H1 (cell line): ENCODE measurements around the gene MEIOB. TPM values are rescaled to one million over a fixed set of nuclear protein-coding genes. Genes with fewer than 3 reads are reported as not detected.

ENCODE experiments used
- CTCF ChIA-PET: fragments of 300-600 bp; sonication (Branson Sonifier 250); formaldehyde crosslinking; loops from one replicate; lab custom pipeline; 2021; ENCODE audit not compliant: partially characterized antibody; lab: Charles Lee
- POLR2A ChIA-PET: fragments of 300-600 bp; sonication (Branson Sonifier 250); formaldehyde crosslinking; loops from one replicate; lab custom pipeline; 2021; ENCODE audit warnings: inconsistent platforms; ENCODE audit not compliant: partially characterized antibody; lab: Charles Lee
- DNase-seq, 2 experiments: peaks; one replicate each; pipeline versions ENCODE4 v3.0.0 to v3.0.0-alpha.2; 2010 to 2022; ENCODE audit warnings: low spot score in 2 of 2, low read depth in 1 of 2, mixed read lengths in 1 of 2
- FAIRE-seq: peaks from 2 replicates; lab custom pipeline; 2011; peaks lifted over from hg19 to GRCh38; lab: Jason Lieb, UNC
- H2AFZ ChIP-seq: 2 replicates; pipeline ENCODE4 v1.8.1; 2012; ENCODE audit warnings: low read length, inconsistent platforms
- H2AK5ac ChIP-seq: 2 replicates; pipeline ENCODE4 v1.6.1; 2013; ENCODE audit warnings: low read depth, low read length
- H2BK120ac ChIP-seq: replicated peaks from 2 replicates; pipeline ENCODE3; 2013; ENCODE audit warnings: low read depth, low read length, inconsistent platforms
- H2BK12ac ChIP-seq: 2 replicates; pipeline ENCODE4 v1.6.1; 2013; ENCODE audit warnings: low read depth, low read length
- H2BK15ac ChIP-seq: 2 replicates; pipeline ENCODE4 v1.6.1; 2013; ENCODE audit warnings: low read length
- H2BK20ac ChIP-seq: 2 replicates; pipeline ENCODE4 v1.6.1; 2013; ENCODE audit warnings: low read length
- H2BK5ac ChIP-seq: 2 replicates; pipeline ENCODE4 v1.6.1; 2013; ENCODE audit warnings: low read depth, low read length
- H3K14ac ChIP-seq: 2 replicates; pipeline ENCODE4 v1.6.1; 2013; ENCODE audit warnings: inconsistent platforms; ENCODE audit not compliant: insufficient read length
- H3K18ac ChIP-seq: 2 replicates; pipeline ENCODE4 v1.6.1; 2013; ENCODE audit warnings: low read length; ENCODE audit errors: extremely low read depth
- H3K23ac ChIP-seq: 2 replicates; pipeline ENCODE4 v1.6.1; 2013; ENCODE audit warnings: inconsistent platforms; ENCODE audit not compliant: insufficient read length
- H3K23me2 ChIP-seq: 2 replicates; pipeline ENCODE4 v1.6.1; 2013; ENCODE audit warnings: low read depth, low read length
- H3K27ac ChIP-seq: 2 replicates; pipeline ENCODE4 v1.6.1; 2011; ENCODE audit warnings: low read depth, low read length, inconsistent platforms
- H3K27me3 ChIP-seq, 4 experiments: replicated peaks in 1 of 4; 1 replicate in 1 of 4; 2 replicates in 3 of 4; pipeline versions ENCODE4 v1.6.1 to v1.8.1; 2011 to 2013; ENCODE audit warnings: low read length in 3 of 4, mild to moderate bottlenecking in 3 of 4, inconsistent platforms in 2 of 4, mixed read lengths in 2 of 4, moderate library complexity in 1 of 4; ENCODE audit not compliant: control insufficient read depth in 3 of 4, insufficient read depth in 3 of 4; ENCODE audit errors: extremely low read depth in 1 of 4
- H3K36me3 ChIP-seq, 4 experiments: 2 replicates each; pipeline versions ENCODE4 v1.6.1 to v1.8.1; 2011 to 2013; ENCODE audit warnings: mild to moderate bottlenecking in 4 of 4, low read length in 3 of 4, moderate library complexity in 2 of 4, control low read depth in 1 of 4, inconsistent platforms in 1 of 4; ENCODE audit not compliant: insufficient read depth in 4 of 4, control insufficient read depth in 2 of 4
- H3K4ac ChIP-seq: replicated peaks from 2 replicates; pipeline ENCODE3; 2013; ENCODE audit warnings: low read length, low read depth, mixed read lengths, inconsistent platforms; ENCODE audit not compliant: insufficient read length
- H3K4me1 ChIP-seq, 4 experiments: replicated peaks in 1 of 4; 1 replicate in 1 of 4; 2 replicates in 3 of 4; pipeline versions ENCODE4 v1.6.1 to v1.8.1; 2011 to 2013; ENCODE audit warnings: low read length in 3 of 4, inconsistent platforms in 2 of 4, mixed read lengths in 1 of 4; ENCODE audit not compliant: insufficient read depth in 4 of 4, control insufficient read depth in 3 of 4
- H3K4me2 ChIP-seq, 2 experiments: 2 replicates each; pipeline versions ENCODE4 v1.6.1 to v1.8.1; 2011 to 2013; ENCODE audit warnings: low read depth in 2 of 2, low read length in 2 of 2, control low read depth in 1 of 2, inconsistent platforms in 1 of 2, mild to moderate bottlenecking in 1 of 2; ENCODE audit not compliant: insufficient read depth in 1 of 2
- H3K4me3 ChIP-seq, 4 experiments: fragments of 200-600, 300-600 bp in 1 of 4; sonication (generic), shearing (Covaris generic), sonication (Bioruptor Twin) in 1 of 4; 2 replicates each; pipeline versions ENCODE4 v1.5.1 to v1.8.1; 2011 to 2016; ENCODE audit warnings: low read length in 4 of 4, low read depth in 3 of 4, control low read depth in 2 of 4, inconsistent platforms in 2 of 4, mild to moderate bottlenecking in 2 of 4, mixed read lengths in 1 of 4, moderate library complexity in 1 of 4; ENCODE audit not compliant: insufficient read depth in 2 of 4; ENCODE audit errors: extremely low read depth in 1 of 4
- H3K56ac ChIP-seq: replicated peaks from 2 replicates; pipeline ENCODE3; 2013; ENCODE audit warnings: low read depth, mild to moderate bottlenecking, mixed read lengths, low read length, inconsistent platforms; ENCODE audit not compliant: insufficient read length
- H3K79me1 ChIP-seq: 2 replicates; pipeline ENCODE4 v1.6.1; 2013; ENCODE audit warnings: low read depth, low read length, control low read depth
- H3K79me2 ChIP-seq, 2 experiments: 2 replicates each; pipeline versions ENCODE4 v1.6.1 to v1.8.1; 2012 to 2013; ENCODE audit warnings: low read length in 2 of 2, mild to moderate bottlenecking in 2 of 2, inconsistent platforms in 1 of 2; ENCODE audit not compliant: insufficient read depth in 2 of 2, control insufficient read depth in 1 of 2
- H3K9ac ChIP-seq, 4 experiments: replicated peaks in 1 of 4; 1 replicate in 1 of 4; 2 replicates in 3 of 4; pipeline versions ENCODE4 v1.6.1 to v1.8.1; 2011 to 2013; ENCODE audit warnings: low read depth in 3 of 4, low read length in 3 of 4, control low read depth in 2 of 4, mild to moderate bottlenecking in 2 of 4, moderate library complexity in 2 of 4, inconsistent platforms in 1 of 4; ENCODE audit errors: extremely low read depth in 1 of 4
- H3K9me3 ChIP-seq, 2 experiments: 2 replicates each; pipeline versions ENCODE4 v1.6.1 to v1.8.1; 2012 to 2013; ENCODE audit warnings: mild to moderate bottlenecking in 2 of 2, moderate library complexity in 2 of 2, control low read depth in 1 of 2, inconsistent platforms in 1 of 2, low read depth in 1 of 2, low read length in 1 of 2, mixed read lengths in 1 of 2; ENCODE audit not compliant: insufficient read depth in 2 of 2
- H4K20me1 ChIP-seq, 2 experiments: replicated peaks in 1 of 2; 2 replicates each; pipeline versions ENCODE3 to v1.8.1; 2011 to 2013; ENCODE audit warnings: inconsistent platforms in 2 of 2, low read length in 2 of 2, mild to moderate bottlenecking in 1 of 2; ENCODE audit not compliant: insufficient read depth in 2 of 2, control insufficient read depth in 1 of 2
- H4K5ac ChIP-seq: 2 replicates; pipeline ENCODE4 v1.6.1; 2013; ENCODE audit warnings: low read length, low read depth, mixed read lengths, inconsistent platforms; ENCODE audit not compliant: insufficient read length
- H4K8ac ChIP-seq: 2 replicates; pipeline ENCODE4 v1.8.0; 2013; ENCODE audit warnings: mild to moderate bottlenecking, moderate library complexity, low read length, inconsistent platforms; ENCODE audit not compliant: insufficient read depth; ENCODE audit errors: extremely low read depth
- H4K91ac ChIP-seq: replicated peaks from 2 replicates; pipeline ENCODE3; 2013; ENCODE audit warnings: low read length, mixed read lengths, inconsistent platforms; ENCODE audit not compliant: insufficient read length
- BRCA1 ChIP-seq: IDR thresholded peaks from 2 replicates; pipeline ENCODE4 v1.6.1; 2012; ENCODE audit warnings: low read depth, low read length, improper control_type of control experiment
- CBX8 ChIP-seq: fragments of 300-800, 300-1000 bp; sonication (generic); IDR thresholded peaks from 2 replicates; pipeline ENCODE4 v1.7.1; 2016; ENCODE audit warnings: low read depth, low read length, borderline replicate concordance
- CEBPB ChIP-seq: IDR thresholded peaks from 2 replicates; pipeline ENCODE4 v1.6.1; 2012; ENCODE audit warnings: low read depth, low read length
- HDAC6 ChIP-seq: IDR thresholded peaks from one replicate; pipeline ENCODE4 v1.7.1; 2012; ENCODE audit warnings: low read depth, mild to moderate bottlenecking, inconsistent platforms, low read length, moderate library complexity
- KDM4A ChIP-seq: IDR thresholded peaks from one replicate; pipeline ENCODE4 v1.7.1; 2012; ENCODE audit warnings: low read depth, mild to moderate bottlenecking, moderate library complexity, low read length, inconsistent platforms; ENCODE audit not compliant: severe bottlenecking
- POLR2AphosphoS5 ChIP-seq: IDR thresholded peaks from 2 replicates; pipeline ENCODE4 v1.6.1; 2011; ENCODE audit warnings: low read depth, low read length
- RXRA ChIP-seq: IDR thresholded peaks from 2 replicates; pipeline ENCODE4 v1.6.1; 2011; ENCODE audit warnings: low read depth, mild to moderate bottlenecking, low read length, moderate library complexity; ENCODE audit not compliant: insufficient read depth
- SIRT6 ChIP-seq: IDR thresholded peaks from one replicate; pipeline ENCODE4 v1.7.1; 2012; ENCODE audit warnings: low read length, inconsistent platforms
- SIX5 ChIP-seq: IDR thresholded peaks from 2 replicates; pipeline ENCODE4 v1.6.1; 2011; ENCODE audit warnings: mild to moderate bottlenecking, low read depth, low read length
- TBP ChIP-seq: IDR thresholded peaks from 2 replicates; pipeline ENCODE4 v1.6.1; 2011; ENCODE audit warnings: low read depth, low read length, improper control_type of control experiment
- ZNF274 ChIP-seq: IDR thresholded peaks from 2 replicates; pipeline ENCODE4 v1.7.0; 2012; ENCODE audit warnings: low read length, borderline replicate concordance; ENCODE audit errors: extremely low read depth
- WGBS, 2 experiments: shearing (Covaris generic) in 1 of 2; methylation state at CpG; one replicate each; pipeline versions ENCODE4 v1.1.6 to v1.1.7; 2013 to 2015; ENCODE audit warnings: low lambda C conversion rate in 2 of 2, mixed read lengths in 2 of 2, inconsistent platforms in 1 of 2, low coverage in 1 of 2, missing lambda C conversion rate in 1 of 2; ENCODE audit not compliant: insufficient replicate concordance in 2 of 2, insufficient coverage in 1 of 2, insufficient read length in 1 of 2; ENCODE audit errors: extremely low coverage in 1 of 2, missing lambda C conversion rate in 1 of 2; 5-methylcytosine and 5-hydroxymethylcytosine counted together
- polyA plus RNA-seq, 7 experiments: library from polyadenylated mRNA; depleted of rRNA in 3 of 7; stranded (reverse) in 5 of 7; unstranded in 2 of 7; fragments of >200 nt in 5 of 7; fragments of 200-250 nt in 2 of 7; gene quantifications; 1 replicate in 5 of 7; 2 replicates in 1 of 7; 4 replicates in 1 of 7; pipeline versions ENCODE4 v1.2.1 to v1.2.3, GENCODE V29; 2011 to 2013; ENCODE audit warnings: missing spikeins in 2 of 7, mixed read lengths in 2 of 7
- total RNA-seq: library from RNA; stranded (reverse); fragmentation: NEBNext Ultra II Directional; extraction: Animal tissue kit (Norgen Biotek cat#: 25700); gene quantifications from 2 replicates; pipeline ENCODE4 v1.2.1, GENCODE V29; 2021
- TF ChIP-seq, protein P1 (sequence below): IDR thresholded peaks from 2 replicates; pipeline ENCODE4 v1.6.1; 2012; ENCODE audit warnings: inconsistent platforms
- TF ChIP-seq, protein P2 (sequence below): IDR thresholded peaks from 2 replicates; pipeline ENCODE4 v1.6.1; 2012; ENCODE audit warnings: inconsistent platforms

MEIOB gene
- total and polyA plus RNA-seq, 2 of the 8 experiments (the other 6 are each of a cell fraction or from before 2014, with no cell fraction given) = 0.63 to 1.1 TPM

DNA sequence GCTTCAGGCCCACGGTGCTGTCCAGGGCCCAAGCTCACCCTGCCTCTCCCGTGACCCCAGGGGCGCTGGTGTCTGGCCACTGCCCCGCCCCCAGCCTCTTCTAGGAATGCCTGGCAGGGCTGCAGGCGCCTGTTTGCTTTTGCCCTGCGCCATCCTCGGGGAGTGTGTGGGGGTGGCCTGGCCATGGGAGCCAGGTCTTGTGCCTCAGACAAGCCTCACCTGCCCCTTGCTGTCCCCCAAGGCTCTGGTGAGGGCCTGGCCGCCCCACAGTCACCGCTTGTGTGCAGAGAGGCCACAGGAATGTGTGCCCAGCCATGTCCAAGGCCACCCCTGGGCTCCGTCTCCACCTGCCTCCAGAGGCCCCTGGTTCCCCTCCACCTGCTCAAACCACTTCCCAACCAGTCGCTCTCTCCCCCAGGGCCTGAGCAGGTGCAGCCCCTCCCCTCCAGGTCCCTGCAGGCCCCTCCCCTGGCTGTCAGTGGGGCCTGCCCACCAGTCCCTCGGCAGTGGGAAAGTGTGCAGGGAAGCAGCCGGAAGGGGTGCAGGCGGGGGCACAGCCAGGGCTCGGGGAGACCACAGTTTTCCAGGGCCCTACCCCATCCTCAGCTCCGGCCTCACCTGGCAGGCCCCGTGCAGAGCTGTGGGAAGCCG is 77.6 kb downstream of the MEIOB start:
- Histone ChIP-seq H2BK20ac (no peak overlapping the region), H3K27me3 (no peaks in the 10 kb centered on the region), H3K23me2 (no peaks in the 10 kb centered on the region), H3K36me3 (peaks cover 0 to 20% (median 0%) of the 10 kb centered on the region in 4 experiments; a peak in 2 of 8 replicates), H3K23ac (no peak overlapping the region), H2AFZ (no peak overlapping the region), H3K4me1 (no peaks in the 10 kb centered on the region), H3K4me2 (no peak overlapping the region), H2BK15ac (no peak overlapping the region), H3K27ac (no peak overlapping the region), H2AK5ac (no peak overlapping the region), H4K5ac (no peak overlapping the region), H3K9me3 (peaks cover 12 to 13% of the 10 kb centered on the region in 2 experiments), H2BK12ac (no peak overlapping the region), H4K8ac (no peak overlapping the region; the same call in 1 of the 2 replicates), H3K4ac (no peak overlapping the region), H4K20me1 (peaks cover 0 to 2% of the 10 kb centered on the region in 2 experiments), H3K9ac (no peak overlapping the region), H3K79me2 (no peaks in the 10 kb centered on the region), H3K56ac (no peak overlapping the region), H2BK5ac (no peak overlapping the region), H2BK120ac (no peak overlapping the region), H3K79me1 (no peaks in the 10 kb centered on the region; the same call in 1 of the 2 replicates), H3K14ac (no peak overlapping the region), H3K4me3 (no peak overlapping the region), H4K91ac (no peak overlapping the region), H3K18ac (no peak overlapping the region)
- CTCF ChIA-PET = interaction anchor here (0.6 to 2.2 kb wide), 6 partner anchors 16 to 48 kb away, joined by 3 to 6 read pairs (median 5); partner anchors contain the start of genes EME2 and MRPS34
- POLR2A ChIA-PET = interaction anchor here (3.3 to 4.2 kb wide), 3 partner anchors 12 to 23 kb away, joined by 19 to 26 read pairs (median 26); partner anchors contain the start of genes EME2, MRPS34, NME3 and NUBP2
- no peak for DNase-seq
- FAIRE-seq = no peak
- WGBS, 2 experiments = 78% methylated on average over 11 of the region's 18 CpGs; no CpG with 5 or more reads in 1 of the 2 experiments
- TF ChIP-seq KDM4A (no peak), ZNF274 (no peak), SIX5 (no peak), POLR2AphosphoS5 (no peak), BRCA1 (no peak), TBP (no peak), CEBPB (no peak), RXRA (no peak), HDAC6 (no peak), CBX8 (no peak), SIRT6 (no peak)
- TF ChIP-seq, protein P1, sequence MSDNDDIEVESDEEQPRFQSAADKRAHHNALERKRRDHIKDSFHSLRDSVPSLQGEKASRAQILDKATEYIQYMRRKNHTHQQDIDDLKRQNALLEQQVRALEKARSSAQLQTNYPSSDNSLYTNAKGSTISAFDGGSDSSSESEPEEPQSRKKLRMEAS = no peak
- TF ChIP-seq, protein P2, sequence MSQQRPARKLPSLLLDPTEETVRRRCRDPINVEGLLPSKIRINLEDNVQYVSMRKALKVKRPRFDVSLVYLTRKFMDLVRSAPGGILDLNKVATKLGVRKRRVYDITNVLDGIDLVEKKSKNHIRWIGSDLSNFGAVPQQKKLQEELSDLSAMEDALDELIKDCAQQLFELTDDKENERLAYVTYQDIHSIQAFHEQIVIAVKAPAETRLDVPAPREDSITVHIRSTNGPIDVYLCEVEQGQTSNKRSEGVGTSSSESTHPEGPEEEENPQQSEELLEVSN = no peak
